HG02981 (cell line): ENCODE measurements around the gene TNPO3.
"Not testable (repeated sequence)": the region's sequence is repeated elsewhere in the genome, so short reads cannot be mapped to it uniquely, and the experiment has no call there.

Source experiments
- ATAC-seq: cut with Tn5 transposase; IDR thresholded peaks from one replicate; pipeline ENCODE4 v1.9.1; 2021; ENCODE audit warnings: mild to moderate bottlenecking, moderate library complexity; ENCODE audit not compliant: unreplicated experiment

Gene TNPO3

GRCh38 chr7:129017933-129018538 lies 36.9 kb downstream of the TNPO3 start:
- ATAC-seq, result peak; percentile 68

GRCh38 chr7:129017264-129017663 lies 37.6 kb downstream of the TNPO3 start:
- ATAC-seq, result peak; percentile 28

GRCh38 chr7:129014501-129015101 lies 40.3 kb downstream of the TNPO3 start:
- ATAC-seq, result no peak

- no peak for ATAC-seq
These were observed 41.7 kb downstream of the TNPO3 start for GRCh38 chr7:129013048-129013724.

GRCh38 chr7:129012641-129013040 lies 42.3 kb downstream of the TNPO3 start:
- no peak for ATAC-seq

- no peak for ATAC-seq
These were observed 44.8 kb downstream of the TNPO3 start for GRCh38 chr7:129010075-129010474.

GRCh38 chr7:129009437-129009836 lies 45.5 kb downstream of the TNPO3 start:
- peak; percentile 83 for ATAC-seq

- ATAC-seq, result no peak
These were observed 46.1 kb downstream of the TNPO3 start for GRCh38 chr7:129008645-129009414.

- ATAC-seq, result no peak
These were observed 47.3 kb downstream of the TNPO3 start for GRCh38 chr7:129007572-129007971.

GRCh38 chr7:129006636-129007414 lies 48.1 kb downstream of the TNPO3 start:
- no peak for ATAC-seq

GRCh38 chr7:129005186-129005585 lies 49.7 kb downstream of the TNPO3 start:
- no peak for ATAC-seq

- no peak for ATAC-seq
These were observed 57.7 kb downstream of the TNPO3 start for GRCh38 chr7:128997181-128997580.

GRCh38 chr7:128994560-128994959 lies 60.4 kb downstream of the TNPO3 start:
- ATAC-seq, result not testable (repeated sequence)

- no peak for ATAC-seq
These were observed 61.5 kb downstream of the TNPO3 start for GRCh38 chr7:128993419-128993818.

GRCh38 chr7:128989961-128990360 lies 65.0 kb downstream of the TNPO3 start:
- no peak for ATAC-seq

GRCh38 chr7:128988372-128988771 lies 66.5 kb downstream of the TNPO3 start:
- no peak for ATAC-seq

- no peak for ATAC-seq
These were observed 68.3 kb downstream of the TNPO3 start for GRCh38 chr7:128986609-128987008.

GRCh38 chr7:128985660-128986059 lies 69.3 kb downstream of the TNPO3 start:
- no peak for ATAC-seq

- ATAC-seq, result no peak
These were observed 72.8 kb downstream of the TNPO3 start for GRCh38 chr7:128982105-128982504.

GRCh38 chr7:128974241-128974934 lies 80.5 kb downstream of the TNPO3 start:
- ATAC-seq, result no peak
